Activated T-cell treated with anti-CD3 and anti-CD28 coated beads, Interleukin-2, amount 50 U/mL, for 72 hours (primary cell): ENCODE data around the gene RASSF1. TPM values are rescaled to one million over a fixed set of nuclear protein-coding genes. Genes with fewer than 3 reads are reported as not detected.

ENCODE experiments used
- ATAC-seq, 2 donors: fragments of 150-1000 bp; cut with Tn5 transposase; replicated peaks in 1 of 2; 2 replicates each; pipeline ENCODE4 v1.10.0; 2021; ENCODE audit warnings: moderate library complexity in 2 of 2, mild to moderate bottlenecking in 1 of 2
- DNase-seq, 2 donors: peaks; one replicate each; pipeline ENCODE4 v3.0.0; 2021 to 2022; ENCODE audit warnings: mixed read lengths in 1 of 2
- H3K27ac Mint-ChIP-seq: one replicate; pipeline ENCODE4 v1.8.0; 2022; ENCODE audit warnings: mild to moderate bottlenecking, moderate library complexity, mixed read lengths
- H3K27me3 Mint-ChIP-seq: one replicate; pipeline ENCODE4 v1.8.0; 2022; ENCODE audit warnings: low read depth, mixed read lengths
- H3K36me3 Mint-ChIP-seq, 2 donors: one replicate each; pipeline ENCODE4 v1.8.0; 2022; ENCODE audit warnings: mixed read lengths in 2 of 2, mild to moderate bottlenecking in 1 of 2; ENCODE audit not compliant: insufficient read depth in 2 of 2
- H3K4me1 Mint-ChIP-seq: one replicate; pipeline ENCODE4 v1.8.0; 2022; ENCODE audit warnings: low read depth, mixed read lengths
- H3K4me3 Mint-ChIP-seq, 2 donors: one replicate each; pipeline ENCODE4 v1.8.0; 2022; ENCODE audit warnings: mild to moderate bottlenecking in 2 of 2, mixed read lengths in 2 of 2, moderate library complexity in 2 of 2
- H3K9me3 Mint-ChIP-seq, 2 donors: one replicate each; pipeline ENCODE4 v1.8.0; 2022; ENCODE audit warnings: mixed read lengths in 2 of 2
- total RNA-seq, 2 donors: library from RNA; stranded (reverse); gene quantifications; one replicate each; pipeline ENCODE4 v1.2.3, GENCODE V29; 2022

RASSF1 gene
- total RNA-seq, 2 donors from 2014 or later = 51.4 to 61.6 TPM

DNA sequence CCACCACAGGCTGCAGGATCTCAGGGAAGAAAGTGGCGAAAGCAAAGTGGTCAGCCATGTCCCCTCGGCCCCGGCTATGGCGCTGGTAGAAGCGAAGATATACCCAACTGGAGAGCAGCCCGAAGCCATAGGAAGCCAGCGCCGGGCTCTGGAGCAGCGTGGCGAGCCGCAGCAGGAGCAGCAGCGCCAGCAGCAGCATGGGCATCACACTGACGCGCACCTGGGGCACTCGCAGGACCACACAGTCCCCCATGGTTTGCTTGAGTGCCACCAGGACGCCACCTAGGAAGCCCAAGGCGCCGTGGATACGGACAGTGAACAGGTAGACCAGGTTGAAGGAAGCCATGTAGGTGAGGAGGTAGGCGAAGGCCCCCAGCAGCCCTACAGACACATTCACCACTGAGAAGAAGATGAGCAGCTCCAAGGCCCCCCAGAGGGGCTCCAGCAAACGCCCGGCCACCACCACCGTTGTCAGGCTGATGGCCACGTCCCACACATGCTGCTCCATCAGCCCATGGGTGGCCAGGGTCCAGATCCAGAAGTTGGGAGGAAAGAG is 17.8 kb upstream of the RASSF1 start:
- H3K9me3 Mint-ChIP-seq = no peaks in the 10 kb centered on the region
- peaks cover 44% of the 10 kb centered on the region for H3K4me1 Mint-ChIP-seq
- DNase-seq (no peak), ATAC-seq (no peak)
- peaks cover 7 to 13% of the 10 kb centered on the region in 2 donors for H3K36me3 Mint-ChIP-seq
- peak overlapping the region; percentile 97 for H3K27ac Mint-ChIP-seq
- peak overlapping the region; percentile 90 to 97 for H3K4me3 Mint-ChIP-seq
- no peaks in the 10 kb centered on the region for H3K27me3 Mint-ChIP-seq

DNA sequence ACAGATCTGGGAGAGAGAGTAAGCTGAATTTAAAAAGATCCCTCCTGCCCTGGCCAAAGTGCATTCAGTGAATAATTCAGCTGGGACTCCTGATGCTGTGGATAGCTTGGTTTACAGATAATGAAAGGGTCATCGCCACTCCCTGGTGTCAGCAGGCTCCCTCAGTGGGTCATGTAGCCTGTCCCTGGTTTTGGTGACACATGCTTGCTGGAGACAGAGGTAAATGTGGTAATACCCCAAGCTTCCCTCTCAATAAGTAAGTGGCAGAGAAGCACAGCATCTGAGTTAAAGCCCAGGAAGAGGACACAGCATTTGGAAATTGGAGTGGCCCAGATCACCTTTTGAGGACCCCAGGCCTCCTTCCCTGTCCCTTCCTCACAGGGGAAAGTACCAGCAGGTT is 16.8 kb upstream of the RASSF1 start:
- Mint-ChIP-seq H3K9me3 (no peaks in the 10 kb centered on the region), H3K27ac (peak overlapping the region; percentile 97), H3K4me1 (peaks cover 50% of the 10 kb centered on the region), H3K27me3 (no peaks in the 10 kb centered on the region), H3K4me3 (peak overlapping the region; percentile 90 to 97), H3K36me3 (peaks cover 7 to 13% of the 10 kb centered on the region in 2 donors)
- DNase-seq (no peak), ATAC-seq (no peak)

DNA sequence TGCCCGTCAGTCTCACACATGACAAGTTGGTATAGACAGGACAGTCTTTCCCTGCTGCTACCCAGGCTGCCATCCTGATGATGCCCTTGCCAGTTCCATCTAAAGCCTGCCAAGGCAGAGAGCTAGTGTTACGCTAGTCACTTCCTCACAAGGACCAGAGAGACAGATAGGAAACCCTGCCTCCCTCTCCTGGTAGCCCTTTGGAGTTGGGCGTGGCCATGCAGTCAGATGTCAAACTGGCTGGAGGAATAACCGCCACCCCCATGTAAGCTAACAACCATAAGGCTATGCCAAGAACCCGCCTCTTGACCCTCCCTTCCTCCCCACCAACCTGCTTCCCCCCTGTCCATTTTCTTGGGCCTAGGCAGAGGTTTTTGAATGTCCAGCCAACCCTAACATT is 15.9 kb upstream of the RASSF1 start:
- Mint-ChIP-seq H3K9me3 (no peaks in the 10 kb centered on the region), H3K27ac (peak overlapping the region; percentile 81), H3K4me1 (peaks cover 58% of the 10 kb centered on the region), H3K36me3 (peaks cover 7 to 13% of the 10 kb centered on the region in 2 donors), H3K27me3 (no peaks in the 10 kb centered on the region), H3K4me3 (peak overlapping the region; percentile 90 to 97)
- ATAC-seq (no peak), DNase-seq (no peak)

DNA sequence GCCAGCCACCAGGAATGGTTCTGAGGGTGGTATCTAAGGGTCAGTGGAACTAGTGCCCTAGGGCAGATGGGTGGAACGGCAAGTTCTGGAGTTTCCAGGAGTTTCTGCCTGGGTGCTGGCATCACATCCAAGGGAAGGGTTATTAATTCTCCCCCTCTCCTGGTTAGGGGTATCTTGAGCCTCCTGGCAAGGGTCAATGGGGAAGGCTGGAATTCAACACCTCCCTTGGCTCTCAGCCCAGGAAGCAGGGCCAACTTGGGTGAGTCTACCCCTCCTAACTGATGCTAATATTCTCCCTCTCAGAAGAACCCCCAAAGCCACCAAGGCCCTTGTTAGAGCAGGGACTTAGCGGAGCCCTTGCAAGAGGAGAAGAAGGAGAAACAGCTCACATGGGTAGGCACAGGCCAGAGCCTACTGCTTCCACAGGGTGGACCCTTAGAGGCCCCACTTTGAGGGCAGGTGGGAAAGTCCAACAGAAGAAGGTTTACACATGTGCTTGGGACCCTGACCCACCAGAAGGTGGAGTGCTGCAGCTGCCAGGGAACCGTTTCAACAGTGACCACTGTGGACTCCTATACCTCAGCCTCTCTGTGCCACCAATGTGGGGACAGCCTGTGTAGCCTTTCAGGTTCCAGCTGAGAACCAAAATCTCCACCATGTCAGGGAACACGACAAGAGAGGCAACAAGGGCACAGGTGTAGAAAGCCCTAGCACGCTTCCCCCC is 15.4 kb upstream of the RASSF1 start:
- Mint-ChIP-seq H3K4me1 (peaks cover 64% of the 10 kb centered on the region), H3K27me3 (no peaks in the 10 kb centered on the region), H3K36me3 (peaks cover 7 to 13% of the 10 kb centered on the region in 2 donors), H3K9me3 (no peaks in the 10 kb centered on the region), H3K27ac (no peak overlapping the region), H3K4me3 (peak overlapping the region; percentile 90 to 97)
- DNase-seq = no peak
- no peak for ATAC-seq

DNA sequence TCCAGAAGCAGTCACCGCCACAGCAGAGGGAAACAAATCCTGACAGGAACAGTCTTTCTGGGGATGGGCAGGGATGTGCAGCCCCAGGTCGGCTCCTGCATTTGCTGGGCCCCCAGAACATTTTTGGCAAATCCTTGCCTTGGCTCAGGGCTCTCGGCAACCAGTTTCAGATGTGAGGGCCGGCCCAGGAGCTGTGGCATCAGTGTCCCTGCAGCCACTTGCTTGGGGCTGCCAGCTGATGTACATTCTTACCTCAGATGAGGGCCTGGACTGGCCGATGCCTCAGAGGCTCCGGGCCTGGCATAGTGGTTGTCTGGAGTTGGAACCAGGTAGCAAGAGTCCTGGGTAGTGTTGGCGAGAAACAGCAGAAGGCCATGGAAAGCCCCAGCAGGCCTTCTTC is 14.2 kb upstream of the RASSF1 start:
- Mint-ChIP-seq H3K4me1 (peaks cover 67% of the 10 kb centered on the region), H3K27me3 (no peaks in the 10 kb centered on the region), H3K4me3 (no peak overlapping the region), H3K9me3 (no peaks in the 10 kb centered on the region), H3K36me3 (peaks cover 7 to 13% of the 10 kb centered on the region in 2 donors), H3K27ac (no peak overlapping the region)
- DNase-seq = no peak
- no peak for ATAC-seq

DNA sequence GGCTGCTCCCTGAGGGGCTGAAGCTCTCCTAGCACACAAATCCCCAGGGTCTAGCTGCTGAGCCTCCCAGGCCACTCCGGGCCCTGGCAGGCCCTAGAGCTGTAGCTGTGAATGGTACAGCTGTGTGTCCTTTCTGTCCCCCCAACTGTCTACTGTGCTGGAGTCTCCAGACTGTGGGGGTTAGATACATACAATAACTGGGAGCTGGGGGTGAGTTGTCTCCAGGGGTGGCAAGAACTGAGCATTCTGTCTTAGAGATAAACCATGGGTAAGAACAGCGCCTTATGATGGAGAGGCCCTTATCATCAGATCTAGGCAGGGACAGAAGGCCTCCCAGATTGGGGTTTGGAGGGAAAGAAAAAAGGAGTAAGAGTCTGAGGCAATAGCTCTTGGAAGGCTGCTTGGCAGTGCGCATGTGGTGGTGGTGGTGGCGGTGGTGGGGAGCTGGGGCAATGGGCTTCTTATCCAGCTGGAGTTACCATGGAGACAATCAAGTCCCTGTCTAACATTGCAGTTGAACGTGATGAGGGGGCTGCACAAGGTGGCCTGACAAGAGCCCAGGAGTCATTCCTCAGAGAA is 13.6 kb upstream of the RASSF1 start:
- Mint-ChIP-seq H3K27me3 (no peaks in the 10 kb centered on the region), H3K9me3 (no peaks in the 10 kb centered on the region), H3K4me3 (no peak overlapping the region), H3K36me3 (peaks cover 5 to 13% of the 10 kb centered on the region in 2 donors), H3K27ac (no peak overlapping the region), H3K4me1 (peaks cover 68% of the 10 kb centered on the region)
- ATAC-seq (no peak), DNase-seq (no peak)

DNA sequence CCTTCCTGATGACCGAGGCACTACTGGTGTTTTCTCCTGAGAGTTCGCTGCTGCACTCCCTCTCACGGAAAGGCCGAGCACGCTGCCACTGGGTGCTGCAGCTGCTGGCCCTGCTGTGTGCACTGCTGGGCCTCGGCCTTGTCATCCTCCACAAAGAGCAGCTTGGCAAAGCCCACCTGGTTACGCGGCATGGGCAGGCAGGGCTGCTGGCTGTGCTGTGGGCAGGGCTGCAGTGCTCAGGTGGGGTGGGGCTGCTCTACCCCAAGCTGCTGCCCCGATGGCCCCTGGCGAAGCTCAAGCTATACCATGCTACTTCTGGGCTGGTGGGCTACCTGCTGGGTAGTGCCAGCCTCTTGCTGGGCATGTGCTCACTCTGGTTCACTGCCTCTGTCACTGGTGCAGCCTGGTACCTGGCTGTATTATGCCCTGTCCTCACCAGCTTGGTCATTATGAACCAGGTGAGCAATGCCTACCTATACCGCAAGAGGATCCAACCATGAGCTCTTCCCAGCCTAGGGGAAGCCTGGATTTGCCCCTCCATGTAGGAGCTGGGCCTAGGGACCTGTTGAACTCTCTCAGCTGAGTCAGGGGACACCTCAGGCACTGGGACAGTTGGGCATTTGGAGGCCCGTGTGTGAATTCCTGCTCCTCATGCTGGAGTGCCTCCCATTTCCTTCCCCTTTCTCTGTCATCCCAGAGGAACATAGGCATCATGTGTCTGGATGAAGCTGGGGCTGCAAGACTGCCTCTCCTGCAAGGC is 12.8 kb upstream of the RASSF1 start:
- H3K4me1 Mint-ChIP-seq = peaks cover 69% of the 10 kb centered on the region
- no peak overlapping the region for H3K4me3 Mint-ChIP-seq
- H3K27me3 Mint-ChIP-seq = no peaks in the 10 kb centered on the region
- H3K27ac Mint-ChIP-seq = no peak overlapping the region
- DNase-seq = no peak
- H3K36me3 Mint-ChIP-seq = peaks cover 7 to 10% of the 10 kb centered on the region in 2 donors
- no peaks in the 10 kb centered on the region for H3K9me3 Mint-ChIP-seq
- ATAC-seq = no peak

DNA sequence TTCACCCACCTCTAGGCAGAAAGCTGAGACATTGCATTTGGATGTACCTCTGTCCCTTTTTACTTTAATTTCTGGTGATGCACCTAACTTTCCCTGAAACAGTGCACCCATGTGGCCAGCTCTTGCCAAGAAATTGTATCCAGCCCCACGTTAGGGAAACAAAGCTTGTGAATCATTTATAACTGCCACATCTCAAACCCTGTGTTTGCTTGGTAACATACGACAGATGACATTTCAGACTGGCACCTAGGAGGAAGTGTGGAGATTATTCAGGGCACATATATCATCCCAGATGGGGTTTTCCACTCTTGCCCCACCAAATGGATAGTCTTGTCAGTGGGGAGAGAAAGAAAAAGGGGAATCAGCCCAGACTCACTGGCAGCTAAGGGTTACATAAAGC is 12.1 kb upstream of the RASSF1 start:
- Mint-ChIP-seq H3K27me3 (no peaks in the 10 kb centered on the region), H3K4me1 (peaks cover 65% of the 10 kb centered on the region), H3K36me3 (peaks cover 3 to 10% of the 10 kb centered on the region in 2 donors), H3K4me3 (no peak overlapping the region), H3K9me3 (no peaks in the 10 kb centered on the region), H3K27ac (no peak overlapping the region)
- no peak for ATAC-seq
- no peak for DNase-seq

DNA sequence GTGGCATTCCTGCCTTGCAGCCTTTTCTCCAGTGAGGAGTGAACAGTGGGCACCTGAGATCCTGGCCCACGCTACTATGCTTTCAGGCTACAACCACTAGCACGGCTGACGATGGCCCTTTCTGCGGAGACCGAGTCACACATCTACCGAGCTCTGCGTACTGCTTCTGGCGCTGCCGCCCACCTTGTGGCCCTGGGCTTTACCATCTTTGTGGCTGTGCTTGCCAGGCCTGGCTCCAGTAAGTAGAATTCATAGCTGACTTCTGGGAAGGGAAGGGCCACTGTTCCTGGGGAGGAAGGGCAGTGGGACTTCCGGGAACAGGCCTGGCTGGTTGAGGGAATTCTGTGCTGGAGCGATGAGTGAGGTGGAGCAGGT is 10.7 kb upstream of the RASSF1 start:
- no peak for ATAC-seq
- H3K27me3 Mint-ChIP-seq = no peaks in the 10 kb centered on the region
- H3K4me1 Mint-ChIP-seq = peaks cover 63% of the 10 kb centered on the region
- peaks cover 3 to 10% of the 10 kb centered on the region in 2 donors for H3K36me3 Mint-ChIP-seq
- DNase-seq = no peak
- H3K4me3 Mint-ChIP-seq = peak overlapping the region; percentile 92 to 94
- peak overlapping the region; percentile 80 for H3K27ac Mint-ChIP-seq
- no peaks in the 10 kb centered on the region for H3K9me3 Mint-ChIP-seq

DNA sequence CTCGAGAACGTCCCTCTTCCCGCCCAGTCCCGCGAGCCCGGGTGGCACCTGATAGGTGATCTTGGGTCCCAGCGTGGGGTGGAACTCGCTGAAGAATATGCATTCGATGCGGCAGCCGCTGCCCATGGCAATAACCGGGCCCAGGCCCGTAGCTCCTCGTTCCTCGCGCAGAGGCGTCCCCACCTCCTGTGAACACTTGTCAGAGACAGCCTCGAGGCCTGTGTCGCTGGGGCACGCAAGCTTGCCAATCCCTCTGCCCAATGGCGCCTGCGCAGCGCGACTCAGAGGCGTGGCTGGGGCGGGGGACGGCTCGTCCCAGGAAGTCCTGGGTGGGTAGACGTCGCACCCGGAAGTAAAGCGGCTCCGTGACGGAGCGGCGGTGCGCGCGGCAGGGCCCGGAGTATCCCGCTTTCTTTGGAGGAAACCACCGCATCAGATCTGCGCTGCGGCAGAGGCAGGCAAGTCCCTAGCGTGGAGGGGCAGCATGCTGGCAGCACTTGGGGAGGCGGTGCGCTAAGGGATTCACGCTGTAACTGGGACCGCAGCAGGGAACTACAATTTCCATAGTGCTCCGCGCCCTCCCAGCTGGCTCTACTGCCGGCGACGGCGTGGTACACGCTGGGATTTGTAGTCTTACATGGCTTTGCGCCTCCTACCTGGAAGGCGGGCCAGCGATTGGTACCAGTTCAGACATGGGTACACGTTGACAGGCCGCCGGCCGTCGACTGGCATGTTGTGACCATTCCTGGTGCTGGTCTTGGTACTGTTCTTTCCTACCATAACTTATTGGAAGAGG is 10.1 kb upstream of the RASSF1 start, which contains the start of the genes CYB561D2 and NPRL2:
Gene CYB561D2, plus strand, starts transcription at position 336 of the 796 bp plus-strand sequence. CDS start 572 bp downstream, outside the sequence.
Gene NPRL2, minus strand, starts transcription at position 249 of the 796 bp plus-strand sequence. Its CDS starts 123 bp downstream, at position 126.
- Mint-ChIP-seq H3K36me3 (peaks cover 3 to 10% of the 10 kb centered on the region in 2 donors), H3K9me3 (no peaks in the 10 kb centered on the region), H3K4me3 (peak within 1 kb of the TSS; percentile 92 to 94), H3K4me1 (peaks cover 63% of the 10 kb centered on the region), H3K27me3 (no peaks in the 10 kb centered on the region), H3K27ac (peak within 1 kb of the TSS; percentile 80)
- DNase-seq = peak; percentile 99
- peak; percentile 90 to 93 for ATAC-seq

DNA sequence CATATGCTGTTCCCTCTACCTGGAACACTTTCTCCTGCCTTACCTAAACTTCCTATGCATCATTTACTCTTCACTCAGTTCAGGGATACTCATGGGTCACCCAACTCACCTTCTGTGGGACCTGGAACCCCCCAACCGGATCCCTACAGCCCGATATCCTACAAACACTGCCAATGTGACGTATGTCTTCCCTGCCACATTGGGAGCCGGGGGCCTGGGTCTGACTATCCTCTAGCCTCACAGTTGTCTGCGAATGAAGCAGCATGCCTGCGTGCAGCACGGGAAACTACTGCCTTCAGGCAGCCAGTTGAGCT is 9.5 kb upstream of the RASSF1 start:
- H3K27me3 Mint-ChIP-seq = no peaks in the 10 kb centered on the region
- peaks cover 64% of the 10 kb centered on the region for H3K4me1 Mint-ChIP-seq
- ATAC-seq = no peak
- peak overlapping the region; percentile 80 for H3K27ac Mint-ChIP-seq
- DNase-seq = no peak
- peak overlapping the region; percentile 92 to 94 for H3K4me3 Mint-ChIP-seq
- no peaks in the 10 kb centered on the region for H3K9me3 Mint-ChIP-seq
- H3K36me3 Mint-ChIP-seq = peaks cover 3 to 10% of the 10 kb centered on the region in 2 donors

DNA sequence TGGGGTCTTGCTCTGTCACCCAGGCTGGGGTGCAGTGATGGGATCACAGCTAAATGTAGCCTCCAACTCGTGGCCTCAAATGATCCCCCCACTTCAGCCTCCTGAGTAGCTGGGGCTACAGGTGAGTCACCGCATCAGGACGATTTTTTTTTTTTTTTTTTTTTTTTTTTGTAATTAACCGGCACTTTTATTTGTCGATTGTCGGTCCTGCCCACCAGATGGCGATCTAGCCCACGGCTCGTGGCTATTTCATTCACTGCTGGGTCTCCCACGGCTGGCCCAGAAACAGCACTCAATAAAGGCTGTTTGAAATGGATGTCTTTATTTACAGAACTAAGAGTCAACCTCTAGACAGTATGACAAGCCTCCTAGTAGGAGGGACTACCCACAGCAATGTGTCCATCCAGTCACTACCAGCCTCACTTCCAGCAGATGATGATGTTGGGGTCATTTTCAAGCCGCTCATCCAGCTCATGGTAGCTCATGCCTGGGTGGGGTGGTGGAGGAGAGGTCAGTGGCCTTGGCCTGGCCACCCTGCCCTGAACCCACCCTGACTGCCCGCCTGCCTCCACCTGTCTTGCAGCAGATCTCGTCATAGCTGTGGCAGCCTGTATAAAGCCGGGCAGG is 6.7 kb upstream of the RASSF1 start:
- peak; percentile 73 to 76 for DNase-seq
- ATAC-seq = no peak
- Mint-ChIP-seq H3K4me3 (peak overlapping the region in 1 of 2 donors; percentile 53), H3K27ac (peak overlapping the region; percentile 27), H3K4me1 (peaks cover 57% of the 10 kb centered on the region), H3K27me3 (no peaks in the 10 kb centered on the region), H3K9me3 (no peaks in the 10 kb centered on the region), H3K36me3 (peaks cover 0 to 7% of the 10 kb centered on the region in 2 donors)
